OCI-M2 (cell line): ENCODE data around the gene C19orf73.
A peak's percentile ranks its signal among the peaks of the same experiment; 100 is the strongest.
"Not testable (repeated sequence)": the region's sequence is repeated elsewhere in the genome, so short reads cannot be mapped to it uniquely, and the experiment has no call there.

Source experiments
- DNase-seq: peaks from one replicate; lab custom pipeline; 2025; ENCODE audit not compliant: unreplicated experiment; lab: John Stamatoyannopoulos, UW

The C19orf73 gene

GRCh38 chr19:49103331-49104085, 15.4 kb downstream of the C19orf73 start:
- DNase-seq = no peak

DNA sequence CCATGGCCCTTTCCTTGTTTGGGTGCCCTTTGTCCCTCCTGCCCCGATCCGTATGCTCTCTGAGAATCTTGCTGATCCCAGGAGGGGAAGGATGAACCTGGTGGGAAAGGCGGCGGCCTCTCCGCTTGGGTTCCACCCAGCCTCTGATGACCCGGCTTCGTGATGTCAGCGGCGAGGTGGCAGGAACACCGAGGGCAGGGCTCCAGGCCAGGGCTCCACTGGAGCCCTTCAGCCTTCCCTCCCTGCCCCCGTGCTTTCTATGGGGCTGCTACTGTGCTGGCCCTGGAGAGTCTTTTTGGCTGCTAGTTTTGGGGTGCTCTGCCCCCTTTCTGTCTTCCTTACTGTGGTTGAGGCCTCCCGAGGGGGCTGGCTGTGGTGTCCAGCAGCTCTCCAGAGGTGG, 16.6 kb downstream of the C19orf73 start:
- DNase-seq = no peak

DNA sequence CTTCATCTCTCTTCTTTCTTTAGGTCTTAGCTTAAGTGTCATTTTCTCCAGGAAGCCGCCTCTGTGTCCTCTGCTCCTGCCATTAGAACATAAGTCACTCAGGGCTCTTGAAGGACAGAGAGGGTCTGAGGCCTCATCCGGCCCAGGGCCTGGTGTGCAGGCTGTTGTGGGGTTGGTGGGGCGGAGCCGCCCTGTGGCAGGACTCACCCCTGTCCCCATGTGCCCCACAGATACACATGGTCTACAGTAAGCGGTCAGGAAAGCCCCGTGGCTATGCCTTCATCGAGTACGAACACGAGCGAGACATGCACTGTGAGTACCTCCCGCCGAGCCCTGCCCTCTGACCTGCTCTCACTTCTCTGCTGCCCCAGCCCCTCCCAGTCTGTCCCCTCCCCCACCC, 17.8 kb downstream of the C19orf73 start:
- DNase-seq = no peak

- DNase-seq = no peak
Measured at GRCh38 chr19:49098795-49099194, 20.1 kb downstream of the C19orf73 start.

DNA sequence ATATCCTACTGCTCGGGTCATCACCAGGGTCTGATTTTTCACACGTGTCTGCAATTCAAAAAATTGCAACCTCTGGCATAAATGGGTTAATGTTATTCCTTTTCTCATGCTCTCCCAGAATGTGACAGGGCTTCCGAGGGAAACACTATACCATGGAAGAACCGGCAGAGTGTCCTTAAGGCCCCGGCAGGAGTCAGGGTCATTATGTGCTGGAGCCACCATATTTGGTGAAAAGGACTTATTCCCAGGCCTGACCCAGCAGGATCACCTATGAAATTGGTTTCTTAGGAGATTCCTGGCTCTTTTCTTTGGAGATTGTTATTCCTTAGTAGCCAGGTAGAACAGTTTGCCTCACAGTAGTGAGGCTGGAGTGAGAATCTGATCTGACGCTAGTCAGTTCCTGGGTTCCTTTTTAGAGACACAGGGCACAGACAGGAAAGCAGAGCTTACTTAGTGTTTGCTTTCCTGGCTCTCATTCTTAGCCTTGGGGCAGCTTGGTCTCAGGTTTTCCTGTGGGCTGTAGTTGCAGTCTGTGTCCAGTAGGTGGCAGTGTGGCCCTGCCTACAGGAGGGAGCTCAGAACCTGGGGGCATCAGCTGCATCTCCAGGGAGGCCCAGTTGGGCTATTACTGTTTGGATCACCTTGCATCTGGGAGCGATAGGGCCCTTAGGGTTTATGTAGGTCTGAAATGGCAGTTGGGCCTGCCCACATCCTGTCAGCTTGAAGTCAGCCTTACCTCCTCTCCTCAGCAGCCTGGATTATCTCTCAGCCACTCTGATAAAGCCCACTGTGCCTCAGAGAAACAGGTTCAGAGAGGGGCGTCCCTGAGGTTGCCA, 21.3 kb downstream of the C19orf73 start:
- no peak for DNase-seq

DNA sequence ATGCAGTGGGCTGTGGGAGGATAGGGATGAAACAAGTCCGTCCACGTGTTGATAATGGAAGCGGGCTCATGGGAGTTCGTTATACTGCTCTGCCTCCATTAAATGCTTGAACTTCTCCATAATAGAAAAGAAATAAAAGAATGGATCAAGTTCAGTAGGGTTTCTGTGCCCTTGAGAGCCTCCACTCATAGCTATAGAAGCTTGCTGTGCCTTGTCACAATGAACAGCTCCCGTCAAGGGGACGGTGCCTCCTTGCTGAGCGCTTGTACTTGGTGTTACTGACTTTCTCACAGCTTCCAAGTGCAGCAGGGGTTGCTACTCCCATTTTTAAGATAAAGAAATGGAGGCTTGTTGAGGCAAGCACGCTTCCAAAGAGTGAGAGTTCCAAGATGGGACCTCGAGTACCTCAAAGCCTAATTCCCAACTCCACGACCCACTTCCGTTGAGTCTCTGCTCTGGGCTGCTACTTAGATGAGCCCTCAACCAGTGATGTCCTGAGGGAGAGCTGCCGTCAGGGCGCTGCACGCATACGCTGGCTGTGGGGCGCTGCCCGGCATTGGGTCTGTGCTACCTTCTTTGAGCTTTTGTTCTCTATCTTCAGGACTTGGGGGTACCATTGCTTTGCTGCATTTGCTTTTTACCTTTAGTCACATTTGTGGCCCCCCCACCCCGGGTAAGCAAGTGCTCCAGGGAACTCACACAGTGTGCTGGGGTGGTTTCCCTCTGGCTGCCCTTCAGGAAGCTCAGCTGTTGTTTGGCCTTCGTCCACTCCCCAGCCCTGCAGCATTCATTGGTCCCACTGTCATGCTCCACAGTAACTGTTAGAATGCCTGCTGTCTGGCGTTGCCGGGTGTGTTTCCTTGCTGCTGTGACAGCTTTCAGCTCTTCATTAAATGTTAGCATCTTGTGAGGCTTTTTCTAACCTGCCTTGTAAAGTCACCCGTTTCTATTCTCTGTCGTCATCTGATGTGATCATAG, 24.1 kb downstream of the C19orf73 start:
- no peak for DNase-seq

DNA sequence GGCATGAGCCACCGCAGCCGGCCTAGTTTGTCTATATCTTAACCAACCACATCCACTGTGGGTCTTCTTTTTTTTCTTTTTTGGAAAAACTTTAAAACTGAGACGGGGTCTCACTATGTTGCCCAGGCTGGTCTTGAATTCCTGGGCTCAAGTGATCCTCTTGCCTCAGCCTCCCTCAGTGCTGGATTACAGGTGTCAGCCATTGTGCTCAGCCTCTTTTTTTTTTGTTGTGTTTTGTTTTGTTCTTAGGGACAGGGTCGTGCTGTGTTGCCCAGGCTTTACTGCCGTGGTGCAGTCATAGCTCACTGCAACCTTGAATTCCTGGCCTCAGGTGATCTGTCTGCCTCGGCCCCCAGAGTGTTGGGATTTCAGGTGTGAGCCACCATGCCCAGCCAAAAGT, 26.3 kb downstream of the C19orf73 start:
- no peak for DNase-seq

DNA sequence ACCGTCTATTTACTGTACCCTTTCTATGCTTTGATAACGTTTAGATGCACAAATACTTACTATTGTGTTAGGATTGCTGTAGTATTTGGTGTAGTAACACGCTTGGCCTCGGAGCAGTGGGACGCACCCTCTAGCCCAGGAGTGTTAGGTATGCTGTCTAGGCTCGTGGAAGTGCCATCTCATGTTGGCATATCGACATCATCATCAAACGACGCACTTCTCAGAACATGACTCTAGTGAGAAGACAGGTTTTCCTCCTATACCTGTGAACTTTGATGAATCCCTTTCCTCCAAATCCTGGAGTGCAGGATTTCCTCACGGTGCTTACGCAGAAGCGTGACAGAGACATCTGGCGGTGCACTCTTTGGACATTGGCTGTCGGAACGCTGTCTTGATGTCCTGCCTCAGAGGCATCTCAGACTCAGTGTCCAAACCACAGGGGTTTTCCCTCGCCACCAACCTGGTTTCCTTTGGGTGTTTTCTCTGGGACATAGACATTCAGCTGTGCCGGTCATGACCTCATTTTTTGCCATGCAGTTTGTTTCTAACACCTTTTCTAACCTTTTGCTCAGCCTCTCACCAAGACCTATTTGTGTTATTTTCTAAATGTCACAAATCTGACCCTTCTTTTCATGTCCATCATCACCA, 27.4 kb downstream of the C19orf73 start:
- DNase-seq = no peak

DNA sequence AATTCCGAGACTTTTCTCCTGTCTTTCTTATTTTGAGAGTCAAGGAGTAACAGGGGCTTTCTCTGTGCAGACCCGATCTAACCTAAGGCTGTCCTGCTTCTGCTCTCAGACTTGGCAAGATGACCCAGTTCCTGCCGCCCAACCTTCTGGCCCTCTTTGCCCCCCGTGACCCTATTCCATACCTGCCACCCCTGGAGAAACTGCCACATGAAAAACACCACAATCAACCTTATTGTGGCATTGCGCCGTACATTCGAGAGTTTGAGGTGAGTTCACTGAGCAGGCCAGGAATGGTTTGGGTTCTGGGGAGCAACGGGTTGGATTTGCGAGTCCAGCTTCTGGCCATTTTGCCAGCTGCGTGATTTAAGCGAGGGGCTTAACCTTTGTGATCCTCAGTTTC, 32.6 kb downstream of the C19orf73 start:
- no peak for DNase-seq

DNA sequence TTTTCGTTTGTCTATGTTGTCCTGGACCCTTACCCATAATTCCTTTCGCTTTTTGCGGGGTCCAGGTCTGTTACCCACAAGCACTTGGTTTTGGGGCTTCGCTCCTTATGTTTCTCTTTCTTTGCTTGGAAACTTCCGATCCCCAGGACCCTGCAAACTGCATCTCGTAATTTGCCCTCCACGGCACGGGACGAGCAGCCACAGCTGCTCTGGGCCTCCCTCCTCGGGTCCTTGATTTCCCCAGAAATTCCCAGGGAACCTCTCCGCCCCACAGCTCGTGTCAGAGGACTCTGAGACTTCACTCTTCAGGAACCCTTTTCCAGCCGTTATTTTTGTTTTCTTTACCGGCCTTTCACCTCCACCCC, 33.1 kb downstream of the C19orf73 start:
- DNase-seq = no peak

DNA sequence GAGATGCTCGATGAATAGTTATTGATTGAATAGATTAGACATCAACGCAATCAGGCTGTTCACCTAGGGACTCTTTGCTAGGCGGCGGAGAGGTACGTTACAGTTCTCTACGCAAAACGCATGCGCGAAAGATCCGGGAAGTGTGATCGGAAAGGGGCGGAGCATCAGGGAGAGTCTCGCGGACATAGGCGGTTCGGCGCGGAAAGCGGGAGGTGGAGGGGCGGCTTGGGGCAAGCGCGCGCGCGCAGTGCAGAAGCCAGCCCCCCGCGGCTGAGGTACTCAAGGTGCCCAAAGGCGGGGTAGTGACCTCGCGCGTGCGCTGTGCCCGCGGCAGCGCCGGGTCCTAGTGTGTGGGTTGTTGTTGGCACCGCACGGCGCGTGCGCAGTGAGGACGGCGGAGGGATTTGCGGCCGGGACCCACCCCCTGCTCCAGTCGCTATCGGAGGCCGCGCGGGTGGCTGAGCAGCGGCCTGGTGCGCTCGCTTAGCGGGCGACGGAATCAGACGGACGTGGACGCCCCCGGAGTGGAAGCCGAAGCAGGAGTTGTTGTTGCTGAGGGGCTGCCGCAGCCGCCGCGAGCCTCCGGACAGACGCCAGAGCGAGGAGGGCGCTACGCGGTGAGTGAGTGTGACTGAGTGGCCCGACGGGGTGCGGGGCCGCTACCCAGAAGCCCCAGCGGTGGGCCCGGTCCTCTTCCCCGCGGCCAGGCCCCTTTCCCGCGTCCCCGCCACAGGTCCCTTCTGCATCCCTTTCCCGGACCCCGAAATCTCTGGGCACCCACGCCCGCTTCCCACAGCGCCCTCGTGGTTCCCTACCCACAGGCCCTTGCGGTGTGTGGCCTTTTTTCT, 33.7 kb downstream of the C19orf73 start, which contains the start of gene SNRNP70:
TSS of gene SNRNP70 (plus strand) at position 432 of the 848 bp plus-strand sequence. CDS start 964 bp downstream, outside the sequence.
- DNase-seq = peak; percentile 93

DNA sequence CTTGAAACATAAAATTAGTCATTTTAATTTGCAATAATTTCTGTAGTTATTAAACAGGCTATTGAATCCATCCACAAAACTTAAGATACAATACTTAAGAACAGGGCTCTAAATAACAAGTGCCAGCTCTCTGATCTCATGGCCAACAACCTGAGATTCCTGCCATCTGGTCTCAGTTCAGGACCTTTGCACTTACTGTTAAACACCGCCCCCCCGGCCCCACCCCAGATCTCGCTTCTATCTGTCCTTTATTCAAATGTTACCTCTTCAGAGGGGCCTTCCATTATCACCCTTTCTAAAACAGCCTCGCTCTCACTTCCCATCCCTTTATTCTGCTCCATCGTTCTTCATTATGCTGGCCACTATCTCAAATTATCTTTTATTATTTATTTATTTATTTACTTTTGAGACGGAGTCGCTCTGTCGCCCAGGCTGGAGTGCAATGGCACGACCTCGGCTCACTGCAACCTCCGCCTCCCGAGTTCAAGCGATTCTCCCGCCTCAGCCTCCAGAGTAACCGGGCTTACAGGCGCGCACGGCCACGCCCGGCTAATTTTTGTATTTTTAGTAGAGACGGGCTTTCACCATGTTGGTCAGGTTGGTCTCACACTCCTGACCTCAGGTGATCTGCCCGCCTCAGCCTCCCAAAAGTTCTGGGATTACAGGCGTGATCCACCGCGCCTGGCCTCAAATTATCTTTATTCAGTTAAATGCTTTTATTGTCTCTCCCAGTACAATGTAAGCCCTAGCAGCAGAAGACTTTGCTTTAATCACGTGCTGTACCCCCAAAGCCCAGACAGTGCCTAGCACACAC, 34.5 kb downstream of the C19orf73 start:
- no peak for DNase-seq

DNA sequence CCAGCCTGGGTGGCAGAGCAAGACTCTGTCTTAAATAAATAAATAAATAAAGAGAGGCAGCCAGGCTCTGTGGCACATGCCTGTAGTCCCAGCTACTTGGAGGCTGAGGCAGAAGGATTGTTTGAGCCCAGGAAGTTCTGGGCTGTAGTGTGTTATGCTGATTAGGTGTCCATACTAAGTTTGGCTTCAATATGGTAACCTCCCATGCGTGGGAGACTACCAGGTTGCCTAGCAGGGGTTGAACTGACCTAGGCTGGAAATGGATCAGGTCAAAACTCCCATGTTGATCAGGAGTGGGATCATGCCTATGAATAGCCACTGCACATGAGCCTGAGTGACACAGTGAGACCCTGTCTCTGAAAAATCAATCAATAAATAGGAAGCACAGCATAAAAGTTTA, 37.7 kb downstream of the C19orf73 start:
- no peak for DNase-seq

DNA sequence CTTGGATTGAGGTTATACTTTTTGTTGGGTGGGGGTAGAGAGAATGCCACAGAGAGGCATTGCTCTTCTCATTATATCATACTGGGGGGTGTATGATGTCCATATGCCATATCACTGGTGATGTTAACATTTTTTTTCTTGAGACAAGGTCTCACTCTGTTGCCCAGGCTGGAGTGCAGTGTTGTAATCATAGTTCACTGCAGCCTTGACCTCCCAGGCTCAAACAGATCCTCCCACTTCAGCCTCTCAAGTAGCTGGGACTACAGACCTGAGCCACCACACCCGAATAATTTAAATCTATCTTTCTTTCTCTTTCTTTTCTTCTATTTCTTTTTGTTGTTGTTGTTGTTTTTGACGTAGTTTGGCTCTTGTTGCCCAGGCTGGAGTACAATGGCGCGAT, 38.6 kb downstream of the C19orf73 start:
- DNase-seq = no peak

GRCh38 chr19:49074869-49075268, 44.1 kb downstream of the C19orf73 start:
- DNase-seq = not testable (repeated sequence)

- DNase-seq = peak; percentile 82
Measured at GRCh38 chr19:49073514-49074378, 45.2 kb downstream of the C19orf73 start.

GRCh38 chr19:49071860-49072547, 46.9 kb downstream of the C19orf73 start:
- peak; percentile 54 for DNase-seq
